ENCODE results near the gene KRT6A.

Gene KRT6A

DNA sequence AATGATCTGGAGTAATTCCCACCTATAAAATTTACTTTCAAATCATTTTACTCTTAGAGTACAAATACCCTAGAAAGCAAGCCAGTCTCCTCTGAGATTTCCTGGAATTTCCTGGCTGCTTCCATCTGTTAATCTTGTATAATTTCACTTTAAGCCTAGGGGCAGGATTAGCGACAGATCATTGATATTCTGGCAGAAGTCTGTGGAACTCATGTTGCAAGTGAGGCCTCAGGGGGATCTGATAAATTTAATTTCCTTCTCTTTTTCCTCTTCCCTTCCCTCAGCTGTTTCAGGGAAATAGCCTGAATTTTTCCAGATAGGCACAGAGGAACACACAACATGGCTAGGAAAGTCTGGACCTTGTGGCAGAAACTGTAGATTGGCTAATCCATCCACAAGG lies 5.9 kb upstream of the KRT6A start:
- no peak for DNase-seq
- peaks cover 0 to 3% of the 10 kb centered on the region in 2 donors for H3K27me3 ChIP-seq
- intact Hi-C loops (cut with DNase I; ENCODE audit: low total_unique reads): no loop called here

DNA sequence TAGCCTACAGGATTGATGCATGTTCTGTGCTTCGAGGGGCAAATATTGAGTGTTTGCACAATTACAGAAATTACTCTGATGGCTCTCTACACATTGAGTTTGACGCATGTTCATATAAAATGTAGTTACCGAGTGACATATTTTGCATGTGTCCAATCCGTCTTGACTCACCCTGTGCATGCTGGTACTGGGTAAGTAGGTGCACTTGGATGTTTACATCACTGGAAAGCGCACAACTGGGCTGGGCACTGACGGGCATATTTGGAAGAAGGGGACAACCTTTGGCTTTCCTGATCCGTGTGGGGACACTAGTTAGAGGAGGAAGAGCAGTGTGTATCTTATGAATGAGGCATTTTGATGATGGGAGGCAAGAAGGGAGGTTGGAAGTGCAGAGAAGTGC lies 4.9 kb upstream of the KRT6A start:
- H3K27me3 ChIP-seq: peaks cover 0 to 3% of the 10 kb centered on the region in 2 donors
- H3K27ac ChIP-seq: no peak overlapping the region
- DNase-seq: no peak
- intact Hi-C loops (cut with DNase I; ENCODE audit: low total_unique reads): no loop called here
- H3K4me3 ChIP-seq: no peak overlapping the region
- TF ChIP-seq, protein P1, sequence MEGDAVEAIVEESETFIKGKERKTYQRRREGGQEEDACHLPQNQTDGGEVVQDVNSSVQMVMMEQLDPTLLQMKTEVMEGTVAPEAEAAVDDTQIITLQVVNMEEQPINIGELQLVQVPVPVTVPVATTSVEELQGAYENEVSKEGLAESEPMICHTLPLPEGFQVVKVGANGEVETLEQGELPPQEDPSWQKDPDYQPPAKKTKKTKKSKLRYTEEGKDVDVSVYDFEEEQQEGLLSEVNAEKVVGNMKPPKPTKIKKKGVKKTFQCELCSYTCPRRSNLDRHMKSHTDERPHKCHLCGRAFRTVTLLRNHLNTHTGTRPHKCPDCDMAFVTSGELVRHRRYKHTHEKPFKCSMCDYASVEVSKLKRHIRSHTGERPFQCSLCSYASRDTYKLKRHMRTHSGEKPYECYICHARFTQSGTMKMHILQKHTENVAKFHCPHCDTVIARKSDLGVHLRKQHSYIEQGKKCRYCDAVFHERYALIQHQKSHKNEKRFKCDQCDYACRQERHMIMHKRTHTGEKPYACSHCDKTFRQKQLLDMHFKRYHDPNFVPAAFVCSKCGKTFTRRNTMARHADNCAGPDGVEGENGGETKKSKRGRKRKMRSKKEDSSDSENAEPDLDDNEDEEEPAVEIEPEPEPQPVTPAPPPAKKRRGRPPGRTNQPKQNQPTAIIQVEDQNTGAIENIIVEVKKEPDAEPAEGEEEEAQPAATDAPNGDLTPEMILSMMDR (IDR thresholded peaks at IDR 0.05): no peak
- H3K4me1 ChIP-seq: peaks cover 0 to 12% (median 4%) of the 10 kb centered on the region in 4 donors
- no peaks in the 10 kb centered on the region for H3K36me3 ChIP-seq
- H3K9me3 ChIP-seq: no peaks in the 10 kb centered on the region

More for the DNA sequence above, 5.9 kb upstream of the KRT6A start:
- no peaks in the 10 kb centered on the region for H3K36me3 ChIP-seq
- peaks cover 0 to 11% (median 4%) of the 10 kb centered on the region in 4 donors for H3K4me1 ChIP-seq
- no peaks in the 10 kb centered on the region for H3K9me3 ChIP-seq
- no peak overlapping the region for H3K27ac ChIP-seq
- H3K4me3 ChIP-seq: no peak overlapping the region
- TF ChIP-seq, protein P1 (IDR thresholded peaks at IDR 0.05): no peak

DNA sequence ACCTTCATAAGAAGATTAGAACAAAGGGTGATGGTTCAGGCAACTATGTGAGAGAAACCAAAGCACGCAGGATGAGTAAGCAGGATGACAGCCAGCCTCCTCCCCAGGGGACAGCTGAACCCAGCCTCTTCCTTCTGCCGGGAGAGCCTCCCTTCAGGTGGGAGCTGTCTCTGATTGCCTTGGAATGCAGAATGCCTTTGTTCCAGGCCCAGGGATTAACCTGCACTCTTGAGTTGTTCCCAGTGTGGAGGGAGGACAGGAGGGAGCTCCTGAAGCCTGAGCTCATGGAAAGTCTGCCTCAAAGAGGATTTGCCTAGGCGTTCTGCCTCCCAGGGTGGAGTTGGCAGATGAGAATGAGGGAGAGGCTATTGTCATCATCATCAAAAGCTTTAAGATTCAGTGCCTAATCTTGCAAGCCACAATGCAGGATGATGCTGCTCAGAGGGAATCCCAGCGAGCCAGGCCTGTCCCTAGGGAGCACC lies 3.6 kb upstream of the KRT6A start:
- H3K4me1 ChIP-seq: peaks cover 0 to 12% (median 4%) of the 10 kb centered on the region in 4 donors
- H3K9me3 ChIP-seq: no peaks in the 10 kb centered on the region
- TF ChIP-seq, protein P1 (IDR thresholded peaks at IDR 0.05): no peak
- DNase-seq: no peak
- peaks cover 0 to 6% of the 10 kb centered on the region in 2 donors for H3K27me3 ChIP-seq
- H3K27ac ChIP-seq: no peak overlapping the region
- no peak overlapping the region for H3K4me3 ChIP-seq
- intact Hi-C loops (cut with DNase I; ENCODE audit: low total_unique reads): no loop called here
- H3K36me3 ChIP-seq: no peaks in the 10 kb centered on the region

DNA sequence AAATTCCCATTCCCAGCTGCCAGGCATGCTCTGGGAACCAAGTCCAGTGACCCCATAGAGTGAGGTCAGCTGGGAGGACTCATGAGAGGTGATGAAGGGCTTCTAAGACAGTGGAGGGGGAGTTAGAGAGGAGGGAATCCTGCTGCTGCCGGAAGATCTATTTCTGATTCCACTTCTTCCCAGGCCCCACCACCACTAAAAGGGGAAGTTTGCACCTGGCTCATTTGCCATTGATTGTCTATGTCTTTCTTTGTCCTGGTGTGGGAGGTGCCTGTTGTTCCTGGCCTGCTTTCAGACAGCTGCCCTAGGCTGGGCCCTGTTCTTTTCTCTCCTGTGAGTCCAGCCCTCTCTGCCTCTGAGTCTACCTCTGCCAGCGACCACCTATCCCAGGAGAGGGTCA lies 3.0 kb upstream of the KRT6A start:
- DNase-seq: no peak
- Histone ChIP-seq H3K27ac (no peak overlapping the region), H3K4me1 (peaks cover 0 to 12% (median 4%) of the 10 kb centered on the region in 4 donors), H3K27me3 (peaks cover 0 to 6% of the 10 kb centered on the region in 2 donors), H3K9me3 (no peaks in the 10 kb centered on the region), H3K4me3 (no peak overlapping the region), H3K36me3 (no peaks in the 10 kb centered on the region)
- intact Hi-C loops (cut with DNase I; ENCODE audit: low total_unique reads): no loop called here
- TF ChIP-seq, protein P1 (IDR thresholded peaks at IDR 0.05): no peak

DNA sequence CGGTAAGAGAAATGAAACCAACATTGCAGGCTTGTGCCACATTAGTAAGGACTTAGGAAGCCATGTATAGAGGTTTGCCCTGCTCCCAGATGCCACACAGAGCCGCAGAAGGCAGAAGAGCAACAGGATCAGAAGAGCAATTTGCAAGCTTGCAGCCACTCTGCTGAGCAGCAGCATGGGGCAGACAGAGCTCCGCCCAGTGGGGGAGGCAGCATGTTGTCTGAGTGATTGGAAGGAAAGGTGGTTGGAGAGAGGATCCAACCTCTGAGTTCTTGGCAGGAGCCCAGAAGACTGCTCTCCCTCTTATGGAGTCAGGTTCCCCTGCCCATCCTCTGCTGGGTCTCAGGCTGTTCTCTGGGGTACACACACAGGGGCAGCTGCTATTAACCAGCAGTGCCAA lies 2.3 kb upstream of the KRT6A start:
- no peaks in the 10 kb centered on the region for H3K36me3 ChIP-seq
- H3K9me3 ChIP-seq: no peaks in the 10 kb centered on the region
- TF ChIP-seq, protein P1 (IDR thresholded peaks at IDR 0.05): no peak
- H3K27me3 ChIP-seq: peaks cover 0 to 6% of the 10 kb centered on the region in 2 donors
- H3K4me1 ChIP-seq: peaks cover 0 to 12% (median 4%) of the 10 kb centered on the region in 4 donors
- intact Hi-C loops (cut with DNase I; ENCODE audit: low total_unique reads): no loop called here
- no peak for DNase-seq
- no peak overlapping the region for H3K27ac ChIP-seq
- H3K4me3 ChIP-seq: no peak overlapping the region

DNA sequence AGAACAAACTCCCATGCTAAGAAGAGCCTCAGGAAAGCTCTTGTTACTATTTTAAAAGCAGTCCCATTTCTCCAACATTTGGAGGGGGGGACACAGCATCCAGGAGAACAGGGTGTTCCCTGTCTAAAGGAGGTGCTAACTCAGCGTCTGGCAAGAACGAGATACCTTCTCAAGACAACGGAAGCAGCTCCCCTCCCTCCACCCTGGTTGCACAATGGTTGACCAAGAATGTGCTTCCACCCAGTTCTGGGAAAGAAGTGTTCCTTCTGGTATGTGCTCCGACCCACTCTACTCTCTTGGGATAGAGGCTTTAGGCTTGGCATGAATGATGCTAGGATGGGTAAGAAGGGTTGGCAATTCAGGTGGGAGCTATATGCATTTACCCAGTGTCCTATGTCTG lies 1.5 kb upstream of the KRT6A start:
- Histone ChIP-seq H3K9me3 (no peaks in the 10 kb centered on the region), H3K4me3 (no peak overlapping the region), H3K36me3 (no peaks in the 10 kb centered on the region), H3K4me1 (peaks cover 0 to 12% (median 4%) of the 10 kb centered on the region in 4 donors), H3K27me3 (peaks cover 0 to 6% of the 10 kb centered on the region in 2 donors), H3K27ac (no peak overlapping the region)
- intact Hi-C loops (cut with DNase I; ENCODE audit: low total_unique reads): no loop called here
- peak in 1 of 2 donors; percentile 49 for DNase-seq
- TF ChIP-seq, protein P1 (IDR thresholded peaks at IDR 0.05): no peak

All from tibial artery (tissue), 4 donors.